Rectal smooth muscle tissue (tissue), 1 donor: ENCODE measurements around the gene FSTL3.
A peak's percentile ranks its signal among the peaks of the same experiment; 100 is the strongest.
"Not testable (repeated sequence)": the region's sequence is repeated elsewhere in the genome, so short reads cannot be mapped to it uniquely, and the experiment has no call there.

Source experiments
- H3K27ac ChIP-seq: one replicate; pipeline ENCODE4 v1.7.0; 2013; ENCODE audit warnings: low read depth, low read length, inconsistent platforms
- H3K27me3 ChIP-seq: one replicate; pipeline ENCODE4 v1.7.0; 2013; ENCODE audit warnings: low read length; ENCODE audit not compliant: control insufficient read depth, insufficient read depth
- H3K36me3 ChIP-seq: one replicate; pipeline ENCODE4 v1.7.0; 2013; ENCODE audit warnings: low read length; ENCODE audit not compliant: control insufficient read depth, insufficient read depth
- H3K4me1 ChIP-seq: one replicate; pipeline ENCODE4 v1.7.0; 2013; ENCODE audit warnings: low read length; ENCODE audit not compliant: control insufficient read depth, insufficient read depth
- H3K4me3 ChIP-seq: one replicate; pipeline ENCODE4 v1.7.0; 2013; ENCODE audit warnings: low read length
- H3K9ac ChIP-seq: one replicate; pipeline ENCODE4 v1.7.0; 2013; ENCODE audit warnings: low read length

FSTL3 gene

GRCh38 chr19:676339-677105 is at the start of gene FSTL3:
Gene FSTL3, plus strand, starts transcription at chr19:676392. Its CDS starts 32 bp downstream, at chr19:676424.
- Histone ChIP-seq H3K4me1 (peaks cover 12% of the 10 kb centered on the region), H3K36me3 (no peaks in the 10 kb centered on the region), H3K27me3 (peaks cover 4% of the 10 kb centered on the region), H3K27ac (peak within 1 kb of the TSS; percentile 95), H3K4me3 (peak within 1 kb of the TSS; percentile 66), H3K9ac (peak within 1 kb of the TSS; percentile 51)

- H3K9ac ChIP-seq, H3K27me3 ChIP-seq, H3K27ac ChIP-seq, H3K4me3 ChIP-seq, H3K4me1 ChIP-seq: not testable (repeated sequence)
- peaks cover 10% of the 10 kb centered on the region for H3K36me3 ChIP-seq
Measured at GRCh38 chr19:626566-626965, 49.6 kb upstream of the FSTL3 start.

- Histone ChIP-seq H3K9ac (no peak overlapping the region), H3K27ac (no peak overlapping the region), H3K4me3 (no peak overlapping the region), H3K27me3 (no peaks in the 10 kb centered on the region), H3K36me3 (peaks cover 10% of the 10 kb centered on the region), H3K4me1 (peaks cover 3% of the 10 kb centered on the region)
Measured at GRCh38 chr19:628168-628567, 48.0 kb upstream of the FSTL3 start.

- not testable (repeated sequence) for H3K9ac ChIP-seq, H3K36me3 ChIP-seq, H3K27me3 ChIP-seq, H3K4me3 ChIP-seq, H3K27ac ChIP-seq
- peaks cover 10% of the 10 kb centered on the region for H3K4me1 ChIP-seq
Measured at GRCh38 chr19:629515-629914, 46.7 kb upstream of the FSTL3 start.

- no peak overlapping the region for H3K27ac ChIP-seq
- H3K27me3 ChIP-seq, result no peaks in the 10 kb centered on the region
- H3K36me3 ChIP-seq, result peaks cover 3% of the 10 kb centered on the region
- peaks cover 11% of the 10 kb centered on the region for H3K4me1 ChIP-seq
- H3K9ac ChIP-seq, result no peak overlapping the region
- H3K4me3 ChIP-seq, result no peak overlapping the region
Measured at GRCh38 chr19:629961-630714, 46.1 kb upstream of the FSTL3 start.

- Histone ChIP-seq H3K27ac (no peak overlapping the region), H3K4me1 (peaks cover 11% of the 10 kb centered on the region), H3K36me3 (peaks cover 3% of the 10 kb centered on the region), H3K27me3 (no peaks in the 10 kb centered on the region), H3K9ac (peak overlapping the region; percentile 46), H3K4me3 (peak overlapping the region; percentile 87)
Measured at GRCh38 chr19:632579-633067, 43.6 kb upstream of the FSTL3 start.

GRCh38 chr19:633068-633785 is 43.0 kb upstream of the FSTL3 start, which contains the start of gene POLRMT:
Gene POLRMT, minus strand, starts transcription at chr19:633537. Its CDS starts 25 bp downstream, at chr19:633512.
- Histone ChIP-seq H3K4me1 (peaks cover 11% of the 10 kb centered on the region), H3K9ac (peak within 1 kb of the TSS; percentile 56), H3K27ac (no peak within 1 kb of the TSS), H3K27me3 (no peaks in the 10 kb centered on the region), H3K4me3 (peak within 1 kb of the TSS; percentile 93), H3K36me3 (peaks cover 3% of the 10 kb centered on the region)

- Histone ChIP-seq H3K4me3 (peak overlapping the region; percentile 93), H3K27me3 (no peaks in the 10 kb centered on the region), H3K27ac (no peak overlapping the region), H3K9ac (peak overlapping the region; percentile 56), H3K36me3 (peaks cover under 1% of the 10 kb centered on the region), H3K4me1 (peaks cover 11% of the 10 kb centered on the region)
Measured at GRCh38 chr19:633786-634639, 42.2 kb upstream of the FSTL3 start.

- peaks cover 14% of the 10 kb centered on the region for H3K4me1 ChIP-seq
- no peaks in the 10 kb centered on the region for H3K36me3 ChIP-seq
- H3K4me3 ChIP-seq, result no peak overlapping the region
Measured at GRCh38 chr19:634975-635652, 41.1 kb upstream of the FSTL3 start.

GRCh38 chr19:638906-639252 is 37.3 kb upstream of the FSTL3 start:
- H3K27me3 ChIP-seq, result no peaks in the 10 kb centered on the region
- H3K9ac ChIP-seq, result no peak overlapping the region
- H3K27ac ChIP-seq, result no peak overlapping the region
- H3K4me3 ChIP-seq, result peak overlapping the region; percentile 66
- H3K4me1 ChIP-seq, result peaks cover 10% of the 10 kb centered on the region
- no peaks in the 10 kb centered on the region for H3K36me3 ChIP-seq

More at GRCh38 chr19:634975-635652, 41.1 kb upstream of the FSTL3 start:
- Histone ChIP-seq H3K27me3 (no peaks in the 10 kb centered on the region), H3K27ac (no peak overlapping the region), H3K9ac (no peak overlapping the region)
